ENCODE data around the gene SDHA. TPM values are rescaled to one million over a fixed set of nuclear protein-coding genes. Genes with fewer than 3 reads are reported as not detected.
"Not testable (repeated sequence)": the region's sequence is repeated elsewhere in the genome, so short reads cannot be mapped to it uniquely, and the experiment has no call there.

Gene SDHA
- total RNA-seq, 2 experiments from 2014 or later, result 130 to 150 TPM

DNA sequence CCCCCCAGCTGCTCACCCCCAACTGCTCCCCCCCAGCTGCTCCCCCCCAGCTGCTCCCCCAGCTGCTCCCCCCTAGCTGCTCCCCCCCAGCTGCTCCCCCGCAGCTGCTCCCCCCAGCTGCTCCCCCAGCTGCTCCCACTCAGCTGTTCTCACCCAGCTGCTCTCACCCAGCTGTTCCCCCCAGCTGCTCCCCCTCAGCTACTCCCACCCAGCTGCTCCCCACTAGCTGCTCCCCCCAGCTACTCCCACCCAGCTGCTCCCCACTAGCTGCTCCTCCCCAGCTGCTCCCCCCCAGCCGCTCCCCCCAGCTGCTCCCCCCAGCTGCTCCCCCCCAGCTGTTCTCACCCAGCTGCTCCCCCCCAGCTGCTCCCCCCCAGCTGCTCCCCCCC is 80.6 kb downstream of the SDHA start:
- DNase-seq, result no peak
- no peak overlapping the region for H3K27ac Mint-ChIP-seq
- H3K9me3 Mint-ChIP-seq, result no peaks in the 10 kb centered on the region
- H3K27me3 Mint-ChIP-seq, result no peaks in the 10 kb centered on the region
- ChIA-PET CTCF (interaction anchor here (0.6 to 1.3 kb wide), 2 partner anchors 10 to 14 kb away, joined by 3 read pairs; no protein-coding TSS in a partner anchor), POLR2A (no interaction called here)
- H3K36me3 Mint-ChIP-seq (ENCODE audit: low read depth), result peaks cover 3% of the 10 kb centered on the region
- H3K4me1 Mint-ChIP-seq, result peaks cover 40% of the 10 kb centered on the region
- H3K4me3 Mint-ChIP-seq, result no peak overlapping the region

DNA sequence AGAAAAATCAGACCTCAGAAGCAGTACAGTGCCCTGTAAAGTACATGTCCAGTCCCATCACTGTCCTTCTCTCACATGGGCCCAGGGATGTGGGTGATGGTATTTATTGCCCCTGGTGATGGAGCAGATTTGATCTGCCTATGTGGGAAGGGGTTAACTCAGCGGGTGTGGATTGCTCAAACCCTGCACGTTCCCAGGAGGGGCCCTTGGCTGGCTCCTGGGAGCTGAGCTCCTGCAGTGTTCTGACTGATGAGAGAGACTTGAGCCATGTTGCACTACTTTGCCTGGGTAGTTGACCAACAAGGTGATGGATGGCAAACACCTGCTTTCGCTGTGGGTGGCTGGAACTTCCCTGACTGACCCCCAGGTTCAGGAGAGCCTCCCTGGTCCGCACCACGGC is 81.8 kb downstream of the SDHA start:
- peaks cover 40% of the 10 kb centered on the region for H3K4me1 Mint-ChIP-seq
- H3K27ac Mint-ChIP-seq; H3K27me3 Mint-ChIP-seq; H3K4me3 Mint-ChIP-seq; H3K9me3 Mint-ChIP-seq; CTCF ChIA-PET; H3K36me3 Mint-ChIP-seq (ENCODE audit: low read depth); DNase-seq; POLR2A ChIA-PET: not testable (repeated sequence)

DNA sequence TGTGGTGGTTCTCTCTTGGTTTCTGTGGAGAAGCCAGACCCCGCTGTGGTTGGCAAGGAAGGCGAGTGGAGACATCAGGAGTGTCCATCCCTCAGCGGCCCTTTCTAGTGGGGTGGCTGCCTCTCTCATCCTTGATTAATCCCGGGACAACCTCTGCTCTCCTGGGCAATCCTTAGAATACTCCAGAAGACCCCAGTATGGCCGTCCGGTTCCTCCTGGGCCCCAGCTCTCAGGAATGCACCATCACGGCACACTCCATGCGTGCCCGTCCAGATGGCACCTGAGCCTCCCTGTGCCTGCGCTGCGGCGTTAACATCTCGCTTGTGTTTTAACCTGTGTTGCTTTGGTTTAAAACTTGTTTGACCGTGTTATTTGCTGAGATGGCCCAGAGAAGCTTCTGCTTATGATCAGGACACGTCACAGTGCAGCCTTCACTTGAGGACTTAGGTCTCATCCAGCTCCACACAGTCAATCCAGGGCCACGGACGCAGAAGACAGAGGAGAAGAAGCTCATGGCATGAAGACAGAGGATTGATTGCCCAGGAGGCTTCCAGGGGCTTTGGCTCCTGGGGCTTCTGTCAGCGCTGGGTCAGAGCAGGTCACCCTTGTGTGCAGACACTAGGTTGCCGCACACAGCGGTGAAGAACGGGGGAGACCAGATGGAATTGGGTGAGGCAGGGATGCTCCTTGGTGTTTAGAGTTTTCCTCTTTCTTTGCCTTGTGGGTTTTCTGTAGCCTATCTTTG is 82.7 kb downstream of the SDHA start:
- DNase-seq; H3K9me3 Mint-ChIP-seq; H3K27ac Mint-ChIP-seq; CTCF ChIA-PET; H3K36me3 Mint-ChIP-seq (ENCODE audit: low read depth); H3K27me3 Mint-ChIP-seq; H3K4me3 Mint-ChIP-seq; POLR2A ChIA-PET: not testable (repeated sequence)
- H3K4me1 Mint-ChIP-seq, result peaks cover 39% of the 10 kb centered on the region

DNA sequence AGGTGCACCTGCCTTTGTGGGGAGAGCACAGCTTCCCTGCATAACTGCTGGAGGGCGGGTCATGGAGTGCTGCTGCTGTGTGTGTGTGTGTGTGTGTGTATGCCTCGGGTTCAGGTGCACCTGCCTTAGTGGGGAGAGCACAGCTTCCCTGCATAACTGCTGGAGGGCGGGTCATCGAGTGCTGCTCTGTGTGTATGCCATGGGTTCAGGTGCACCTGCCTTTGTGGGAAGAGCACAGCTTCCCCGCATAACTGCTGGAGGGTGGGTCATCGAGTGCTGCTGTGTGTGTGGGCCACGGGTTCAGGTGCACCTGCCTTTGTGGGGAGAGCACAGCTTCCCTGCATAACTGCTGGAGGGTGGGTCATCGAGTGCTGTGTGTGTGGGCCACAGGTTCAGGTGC is 84.3 kb downstream of the SDHA start:
- H3K27ac Mint-ChIP-seq; H3K4me3 Mint-ChIP-seq; H3K36me3 Mint-ChIP-seq (ENCODE audit: low read depth); DNase-seq; POLR2A ChIA-PET; H3K9me3 Mint-ChIP-seq; H3K27me3 Mint-ChIP-seq: not testable (repeated sequence)
- CTCF ChIA-PET, result interaction anchor here (0.8 to 1.3 kb wide), 2 partner anchors 9 to 17 kb away, joined by 4 read pairs; no protein-coding TSS in a partner anchor
- H3K4me1 Mint-ChIP-seq, result peaks cover 23% of the 10 kb centered on the region

DNA sequence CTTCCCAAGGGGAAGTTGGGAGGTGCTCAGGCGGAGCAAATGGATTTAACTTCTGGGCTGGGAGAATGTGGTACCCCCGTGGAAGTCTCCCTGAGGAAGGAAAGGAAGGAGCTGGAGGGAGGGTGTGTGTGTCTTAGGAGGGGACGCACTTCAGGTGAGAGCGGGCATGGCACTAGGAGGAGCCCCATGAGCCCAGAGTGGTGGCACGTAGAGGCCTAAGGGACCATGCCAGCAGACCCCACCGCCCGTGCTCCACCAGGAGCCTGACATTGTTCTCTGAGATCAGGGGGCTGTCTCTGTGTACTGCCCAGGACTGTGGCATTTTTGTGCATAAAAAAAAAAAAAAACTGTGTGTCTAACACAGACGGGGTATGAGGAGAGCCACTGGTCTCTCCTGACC is 84.8 kb downstream of the SDHA start:
- H3K27me3 Mint-ChIP-seq, result no peaks in the 10 kb centered on the region
- CTCF ChIA-PET, result interaction anchor here (1.3 kb wide), 1 partner anchor 8 kb away, joined by 4 read pairs; no protein-coding TSS in a partner anchor
- no peak overlapping the region for H3K4me3 Mint-ChIP-seq
- DNase-seq, result no peak
- H3K9me3 Mint-ChIP-seq, result no peaks in the 10 kb centered on the region
- POLR2A ChIA-PET, result no interaction called here
- H3K4me1 Mint-ChIP-seq, result peaks cover 20% of the 10 kb centered on the region
- peaks cover 8% of the 10 kb centered on the region for H3K36me3 Mint-ChIP-seq (ENCODE audit: low read depth)
- no peak overlapping the region for H3K27ac Mint-ChIP-seq

DNA sequence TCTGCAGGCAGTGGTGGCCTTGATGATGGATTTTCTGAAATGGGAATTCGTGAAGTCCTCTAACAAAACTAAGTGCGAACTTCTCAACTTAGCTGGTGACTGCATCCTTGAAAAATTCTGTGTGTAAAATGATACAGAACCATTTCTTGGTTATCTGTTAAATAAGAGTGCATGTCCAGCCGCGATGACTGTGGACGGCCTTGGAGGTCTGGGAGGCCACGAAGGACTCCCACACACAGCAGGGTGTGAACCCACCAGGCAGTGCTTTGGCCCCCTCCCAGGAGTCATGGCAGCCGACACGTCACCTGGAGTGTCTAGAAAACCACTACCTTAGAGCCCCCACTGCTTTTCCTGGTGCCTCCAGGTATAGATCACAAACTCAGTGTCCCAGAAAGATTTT is 85.6 kb downstream of the SDHA start:
- H3K4me3 Mint-ChIP-seq; H3K9me3 Mint-ChIP-seq; DNase-seq; H3K36me3 Mint-ChIP-seq (ENCODE audit: low read depth); POLR2A ChIA-PET; H3K27ac Mint-ChIP-seq; H3K27me3 Mint-ChIP-seq; CTCF ChIA-PET: not testable (repeated sequence)
- H3K4me1 Mint-ChIP-seq, result peaks cover 20% of the 10 kb centered on the region

DNA sequence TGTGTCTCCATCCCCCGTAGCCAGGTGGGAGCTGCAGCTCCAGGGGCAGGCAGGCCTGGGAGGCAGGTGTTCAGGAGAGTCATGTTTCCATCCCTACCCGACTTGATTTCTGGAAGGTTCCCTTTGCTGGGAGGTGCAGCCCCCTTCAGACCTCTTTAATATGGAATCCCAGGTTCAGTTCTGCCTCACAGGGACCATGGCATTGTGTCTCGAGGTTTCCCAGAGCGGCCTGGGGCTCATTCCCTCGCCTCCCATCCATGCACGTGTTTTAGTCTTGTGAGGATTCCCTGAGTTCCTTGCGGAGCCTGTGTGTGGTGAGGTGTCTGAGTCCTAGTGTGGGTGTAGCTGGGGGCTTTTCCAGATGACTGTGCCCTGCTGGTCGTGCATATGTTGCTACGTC is 86.9 kb downstream of the SDHA start:
- no peak for DNase-seq
- Mint-ChIP-seq H3K27me3 (no peaks in the 10 kb centered on the region), H3K36me3 (ENCODE audit: low read depth) (peaks cover 8% of the 10 kb centered on the region), H3K27ac (peak overlapping the region; percentile 4), H3K9me3 (no peaks in the 10 kb centered on the region), H3K4me1 (peaks cover 17% of the 10 kb centered on the region), H3K4me3 (no peak overlapping the region)
- CTCF ChIA-PET, result interaction anchor here (1.1 kb wide), 1 partner anchor 19 kb away, joined by 4 read pairs; no protein-coding TSS in a partner anchor
- POLR2A ChIA-PET, result no interaction called here

DNA sequence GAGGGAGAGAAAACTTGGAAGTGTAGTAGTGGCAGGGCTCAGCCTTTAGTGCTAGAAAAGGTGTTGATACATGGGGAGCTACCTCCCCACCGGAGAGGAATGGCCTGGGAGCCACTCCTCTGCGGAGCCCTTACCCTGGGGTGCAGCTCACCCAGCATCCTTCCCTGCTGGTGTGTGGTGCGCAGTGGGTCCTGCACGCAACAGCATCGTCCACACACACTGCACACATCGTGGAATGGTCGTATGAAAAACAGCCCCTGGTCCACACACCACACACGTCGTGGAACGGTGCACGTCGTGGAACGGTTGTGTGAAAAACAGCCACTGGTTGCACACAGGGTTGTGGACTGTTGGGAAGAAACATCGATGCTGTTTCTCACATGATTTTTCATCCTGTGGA is 87.3 kb downstream of the SDHA start:
- Mint-ChIP-seq H3K36me3 (ENCODE audit: low read depth) (peaks cover 8% of the 10 kb centered on the region), H3K27ac (peak overlapping the region; percentile 4), H3K4me3 (no peak overlapping the region), H3K27me3 (no peaks in the 10 kb centered on the region), H3K4me1 (peaks cover 17% of the 10 kb centered on the region), H3K9me3 (no peaks in the 10 kb centered on the region)
- no peak for DNase-seq
- POLR2A ChIA-PET, result no interaction called here
- CTCF ChIA-PET, result interaction anchor here (1.1 kb wide), 1 partner anchor 19 kb away, joined by 4 read pairs; no protein-coding TSS in a partner anchor

DNA sequence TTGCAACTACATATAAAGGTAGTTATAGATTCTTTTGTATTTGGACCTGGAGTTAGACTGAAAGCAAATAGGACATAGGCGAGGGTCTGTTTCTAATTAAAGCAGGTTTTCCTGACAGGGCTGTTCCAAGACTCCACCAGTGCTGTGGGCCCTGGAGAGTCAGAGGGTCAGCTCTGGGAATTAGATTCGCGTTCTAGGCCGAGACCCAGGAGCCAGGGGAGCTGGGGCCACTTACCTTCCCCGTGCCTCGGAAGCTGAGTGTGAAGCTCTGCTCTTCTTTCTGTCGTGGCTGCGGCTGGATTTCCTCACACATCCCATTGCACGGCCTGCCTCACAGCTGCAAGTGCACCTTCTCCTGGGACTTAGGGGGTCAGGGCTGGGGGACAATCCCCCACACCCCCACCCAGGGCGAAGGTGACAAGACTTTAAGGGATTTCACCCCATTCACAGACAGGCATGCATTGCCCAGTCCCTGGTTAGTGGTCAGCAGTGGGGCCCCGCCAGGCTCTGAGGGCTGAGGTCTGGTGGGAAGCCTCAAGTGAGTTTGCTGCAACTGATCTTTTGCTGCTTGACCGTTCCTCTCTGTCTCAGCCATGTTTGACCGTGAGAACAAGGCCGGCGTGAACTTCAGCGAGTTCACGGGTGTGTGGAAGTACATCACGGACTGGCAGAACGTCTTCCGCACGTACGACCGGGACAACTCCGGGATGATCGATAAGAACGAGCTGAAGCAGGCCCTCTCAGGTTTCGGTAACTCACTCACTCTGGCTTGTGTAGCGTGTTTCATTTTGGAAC is 88.1 kb downstream of the SDHA start:
- Mint-ChIP-seq H3K9me3 (no peaks in the 10 kb centered on the region), H3K4me1 (peaks cover 14% of the 10 kb centered on the region), H3K27me3 (no peaks in the 10 kb centered on the region), H3K4me3 (no peak overlapping the region), H3K27ac (no peak overlapping the region), H3K36me3 (ENCODE audit: low read depth) (peaks cover 8% of the 10 kb centered on the region)
- ChIA-PET CTCF (interaction anchor here (0.6 to 1.1 kb wide), 2 partner anchors 20 to 308 kb away, joined by 3 to 4 read pairs; no protein-coding TSS in a partner anchor), POLR2A (no interaction called here)
- DNase-seq, result no peak

Other genes with a start within 250 kb of the SDHA start
- under 1 TPM; 0.10 TPM for gene PLEKHG4B, start 126.2 kb upstream of the SDHA start, total RNA-seq
- gene LRRC14B, start 26.8 kb upstream of the SDHA start, total RNA-seq, result under 1 TPM in 1 of 2 experiments, not detected in 1; 0.17 TPM
- gene CCDC127, start 167 bp upstream of the SDHA start, total RNA-seq, result 1 to 10 TPM; 8.0 to 8.7 TPM
- gene PDCD6, start 53.3 kb downstream of the SDHA start, total RNA-seq, result 100 to 1,000 TPM in 1 of 2 experiments, 10 to 100 TPM in 1; 87.9 to 100 TPM
- gene AHRR, start 103.4 kb downstream of the SDHA start, total RNA-seq, result 10 to 100 TPM; 28.3 to 34.9 TPM
- 10 to 100 TPM; 65.5 to 79.0 TPM for gene EXOC3, start 224.9 kb downstream of the SDHA start, total RNA-seq

All from activated CD4-positive, alpha-beta T cell treated with anti-CD3 and anti-CD28 coated beads, Interleukin-2, amount 10 ng/mL, durations not matched to agents 7 days and 5 days (primary cell).